A549 (cell line): ENCODE measurements around the gene ADAR. TPM values are rescaled to one million over a fixed set of nuclear protein-coding genes. Genes with fewer than 3 reads are reported as not detected.

Source experiments
- ATAC-seq, 2 experiments: fragments of 200-7000 bp in 1 of 2; fragments of >200 bp in 1 of 2; cut with Nextera tagmentation in 1 of 2; cut with Tn5 transposase in 1 of 2; 3 replicates each; pipeline versions ENCODE4 v1.8.0 to v1.9.1; 2018 to 2020; ENCODE audit warnings: mild to moderate bottlenecking in 1 of 2, moderate library complexity in 1 of 2
- CTCF ChIA-PET: fragments of 300-600 bp; sonication (Branson Sonifier 250); formaldehyde crosslinking; extraction: SDS; loops from one replicate; lab custom pipeline; 2021; ENCODE audit warnings: antibody characterized with exemption, inconsistent platforms; lab: Yijun Ruan, JAX
- POLR2A ChIA-PET: fragments of 350-600 bp; formaldehyde crosslinking; extraction: SDS; loops from one replicate; lab custom pipeline; 2021; ENCODE audit warnings: antibody characterized with exemption, inconsistent platforms; lab: Yijun Ruan, JAX
- DNase-seq, 2 experiments: peaks; one replicate each; pipeline versions ENCODE4 v3.0.0 to v3.0.0-alpha.2; 2011 to 2016; ENCODE audit warnings: low read depth in 1 of 2, low spot score in 1 of 2
- FAIRE-seq: peaks from 2 replicates; lab custom pipeline; 2011; peaks lifted over from hg19 to GRCh38; lab: Jason Lieb, UNC
- H3K27ac ChIP-seq, 2 experiments: fragments of >200 bp; sonication (Bioruptor Twin); formaldehyde crosslinking; 3 replicates each; pipeline ENCODE4 v1.5.1; 2016 to 2017
- H3K4me1 ChIP-seq: fragments of >200 bp; sonication (Bioruptor Twin); formaldehyde crosslinking; 3 replicates; pipeline ENCODE4 v1.6.1; 2016
- H3K4me2 ChIP-seq: fragments of >200 bp; sonication (Bioruptor Twin); formaldehyde crosslinking; 3 replicates; pipeline ENCODE4 v1.6.1; 2016
- H3K4me3 ChIP-seq: fragments of >200 bp; sonication (Bioruptor Twin); formaldehyde crosslinking; 3 replicates; pipeline ENCODE4 v1.5.1; 2016
- H3K9me3 ChIP-seq: fragments of >200 bp; sonication (Bioruptor Twin); formaldehyde crosslinking; 3 replicates; pipeline ENCODE4 v1.6.1; 2016
- BHLHE40 ChIP-seq: IDR thresholded peaks from 2 replicates; pipeline ENCODE4 v1.6.1; 2012; ENCODE audit warnings: low read depth, low read length, inconsistent platforms
- CBX2 ChIP-seq: fragments of 200-600 bp; sonication (generic); IDR thresholded peaks from 2 replicates; pipeline ENCODE4 v1.6.1; 2016; ENCODE audit warnings: low read depth, mild to moderate bottlenecking, borderline replicate concordance
- CBX8 ChIP-seq: fragments of 200-600 bp; sonication (generic); IDR thresholded peaks from 2 replicates; pipeline ENCODE4 v1.6.1; 2016
- CEBPB ChIP-seq, 2 experiments: fragments of >200 bp in 1 of 2; sonication (Bioruptor Twin) in 1 of 2; formaldehyde crosslinking in 1 of 2; IDR thresholded peaks; 2 replicates each; pipeline ENCODE4 v1.6.1; 2012 to 2016
- EHMT2 ChIP-seq: fragments of 200-600 bp; sonication (generic); IDR thresholded peaks from 2 replicates; pipeline ENCODE4 v1.6.1; 2016; ENCODE audit warnings: antibody characterized with exemption, low read depth, mild to moderate bottlenecking, moderate library complexity
- FOSL2 ChIP-seq, 2 experiments: fragments of 450-650 bp in 1 of 2; fragments of >200 bp in 1 of 2; sonication (Bioruptor Twin) in 1 of 2; formaldehyde crosslinking; IDR thresholded peaks; 2 replicates each; pipeline versions ENCODE4 v1.5.0 to v1.6.1; 2016 to 2020; ENCODE audit warnings: mild to moderate bottlenecking in 1 of 2, moderate library complexity in 1 of 2
- HDAC2 ChIP-seq: fragments of 200-600 bp; sonication (generic); IDR thresholded peaks from 2 replicates; pipeline ENCODE4 v1.6.1; 2016
- HOXA7 ChIP-seq: fragments of 250-450 bp; sonication (Bioruptor Pico); IDR thresholded peaks from 2 replicates; pipeline ENCODE4 v1.5.0; 2020; ENCODE audit warnings: mild to moderate bottlenecking, moderate library complexity
- HOXB13 ChIP-seq: fragments of 250-450 bp; sonication (Bioruptor Pico); IDR thresholded peaks from 2 replicates; pipeline ENCODE4 v1.5.0; 2020; ENCODE audit warnings: low read depth, mild to moderate bottlenecking, moderate library complexity
- JUN ChIP-seq, 2 experiments: fragments of >200 bp; sonication (Bioruptor Twin); formaldehyde crosslinking; IDR thresholded peaks; 2 replicates in 1 of 2; 3 replicates in 1 of 2; pipeline ENCODE4 v1.6.1; 2016 to 2017
- JUNB ChIP-seq: fragments of >200 bp; sonication (Bioruptor Twin); formaldehyde crosslinking; IDR thresholded peaks from 2 replicates; pipeline ENCODE4 v1.6.1; 2016
- MAFK ChIP-seq: fragments of 450-650 bp; IDR thresholded peaks from 2 replicates; pipeline ENCODE4 v1.6.1; 2014; ENCODE audit not compliant: partially characterized antibody
- MAZ ChIP-seq: fragments of 150-350 bp; IDR thresholded peaks from 2 replicates; pipeline ENCODE4 v1.6.1; 2014; ENCODE audit warnings: antibody characterized with exemption, low read depth, low read length, borderline replicate concordance
- MYC ChIP-seq: IDR thresholded peaks from 2 replicates; pipeline ENCODE4 v1.6.1; 2012; ENCODE audit warnings: mild to moderate bottlenecking, inconsistent platforms, low read length, improper control_type of control experiment, borderline replicate concordance
- PHF8 ChIP-seq: fragments of 200-600 bp; sonication (generic); IDR thresholded peaks from 2 replicates; pipeline ENCODE4 v1.6.1; 2016; ENCODE audit warnings: low read depth, mild to moderate bottlenecking, antibody characterized with exemption, moderate library complexity, borderline replicate concordance
- POLR2AphosphoS2 ChIP-seq: conservative IDR thresholded peaks from 2 replicates; pipeline ENCODE4 v1.6.1; 2012; ENCODE audit warnings: low read length, improper control_type of control experiment, inconsistent platforms
- RAD21 ChIP-seq, 2 experiments: fragments of >200 bp in 1 of 2; sonication (Bioruptor Twin) in 1 of 2; formaldehyde crosslinking in 1 of 2; IDR thresholded peaks in 1 of 2; conservative IDR thresholded peaks in 1 of 2; 2 replicates in 1 of 2; 3 replicates in 1 of 2; pipeline ENCODE4 v1.6.1; 2012 to 2018; ENCODE audit warnings: inconsistent platforms in 1 of 2
- RFX5 ChIP-seq: fragments of 450-650 bp; IDR thresholded peaks from 2 replicates; pipeline ENCODE4 v1.7.1; 2014; ENCODE audit warnings: antibody characterized with exemption, mild to moderate bottlenecking, moderate library complexity
- SMC3 ChIP-seq: fragments of >200 bp; sonication (Bioruptor Twin); formaldehyde crosslinking; IDR thresholded peaks from 3 replicates; pipeline ENCODE4 v1.6.1; 2018; ENCODE audit warnings: inconsistent platforms
- TFCP2L1 ChIP-seq: fragments of 250-450 bp; sonication (Bioruptor Pico); IDR thresholded peaks from 2 replicates; pipeline ENCODE4 v1.5.0; 2021; ENCODE audit warnings: mild to moderate bottlenecking
- TP53 ChIP-seq: fragments of 250-450 bp; sonication (Bioruptor Pico); IDR thresholded peaks from 2 replicates; pipeline ENCODE4 v1.5.0; 2021; ENCODE audit warnings: mild to moderate bottlenecking, moderate library complexity
- ZC3H11A ChIP-seq: fragments of 450-650 bp; IDR thresholded peaks from 2 replicates; pipeline ENCODE4 v1.6.1; 2014; ENCODE audit warnings: antibody characterized with exemption, mild to moderate bottlenecking
- ZSCAN20 ChIP-seq: fragments of 250-450 bp; sonication (Bioruptor Pico); IDR thresholded peaks from 2 replicates; pipeline ENCODE4 v1.8.0; 2022; ENCODE audit warnings: mild to moderate bottlenecking, moderate library complexity
- WGBS: methylation state at CpG from one replicate; pipeline ENCODE4 v1.1.6; 2017; ENCODE audit errors: missing lambda C conversion rate; 5-methylcytosine and 5-hydroxymethylcytosine counted together
- polyA plus RNA-seq, 4 experiments: library from polyadenylated mRNA; depleted of rRNA in 3 of 4; stranded (reverse); fragments of >200 nt; fragmentation: RNase III in 1 of 4; extraction: RNeasy Plus Mini Kit Qiagen cat#74134 plus additional on column Dnase treatment in 1 of 4; gene quantifications; 2 replicates in 3 of 4; 3 replicates in 1 of 4; pipeline ENCODE4 v1.2.3, GENCODE V29; 2011 to 2017
- TF ChIP-seq, protein P1 (sequence below): fragments of 450-650 bp; IDR thresholded peaks from 2 replicates; pipeline ENCODE4 v1.6.1; 2014; ENCODE audit warnings: antibody characterized with exemption
- TF ChIP-seq, protein P2 (sequence below): fragments of 250-450 bp; sonication (Bioruptor Pico); IDR thresholded peaks from 2 replicates; pipeline ENCODE4 v1.5.0; 2021; ENCODE audit warnings: mild to moderate bottlenecking, moderate library complexity, borderline replicate concordance
- TF ChIP-seq, protein P3 (sequence below): fragments of >200 bp; sonication (Bioruptor Twin); formaldehyde crosslinking; IDR thresholded peaks from 3 replicates; pipeline ENCODE4 v1.5.1; 2016
- TF ChIP-seq, protein P4 (sequence below): IDR thresholded peaks from 2 replicates; pipeline ENCODE4 v1.6.1; 2012

ADAR gene
- polyA plus RNA-seq, 2 of the 4 experiments (the other 2 are of a cell fraction): 71.7 to 170 TPM

DNA sequence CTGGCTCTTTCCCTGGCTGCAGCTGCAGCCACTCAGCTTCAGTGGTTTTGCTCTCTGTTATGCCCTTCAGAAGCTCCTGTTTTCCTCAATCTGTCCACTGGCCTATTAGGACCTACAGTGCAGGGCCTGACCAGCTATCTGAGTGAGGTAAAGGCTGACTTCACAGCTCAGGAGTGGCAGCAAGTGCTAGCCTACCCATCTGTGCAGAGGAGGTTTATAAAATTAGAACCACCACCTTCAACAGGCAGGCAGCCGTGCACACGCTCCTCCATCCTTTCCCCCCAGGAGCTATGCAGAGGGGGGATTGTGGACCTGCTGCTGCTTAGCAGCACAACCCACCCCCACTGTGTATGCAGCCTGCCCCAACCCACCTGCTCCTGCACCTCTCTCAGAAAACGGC is 8.3 kb downstream of the ADAR start:
- DNase-seq (no peak), ATAC-seq (no peak), FAIRE-seq (no peak)
- WGBS: 88% methylated on average over 3 of the region's 3 CpGs
- H3K4me1 ChIP-seq: no peaks in the 10 kb centered on the region
- ChIA-PET POLR2A (no interaction called here), CTCF (interaction anchor here (1.4 to 2.2 kb wide), 3 partner anchors 12 to 40 kb away, joined by 3 to 8 read pairs (median 4); no protein-coding TSS in a partner anchor)
- TF ChIP-seq POLR2AphosphoS2 (no peak), FOSL2 (IDR thresholded peaks at IDR 0.05) (no peak), FOSL2 (CRISPR knock-in tag; IDR thresholded peaks at IDR 0.05) (no peak), TP53 (no peak), RAD21 (conservative IDR thresholded peaks at IDR 0.05 in 1 of 2, IDR thresholded peaks at IDR 0.05 in 1 of 2) (no peak), HOXB13 (no peak), ZC3H11A (no peak), HDAC2 (no peak), RFX5 (no peak)
- TF ChIP-seq, protein P1, sequence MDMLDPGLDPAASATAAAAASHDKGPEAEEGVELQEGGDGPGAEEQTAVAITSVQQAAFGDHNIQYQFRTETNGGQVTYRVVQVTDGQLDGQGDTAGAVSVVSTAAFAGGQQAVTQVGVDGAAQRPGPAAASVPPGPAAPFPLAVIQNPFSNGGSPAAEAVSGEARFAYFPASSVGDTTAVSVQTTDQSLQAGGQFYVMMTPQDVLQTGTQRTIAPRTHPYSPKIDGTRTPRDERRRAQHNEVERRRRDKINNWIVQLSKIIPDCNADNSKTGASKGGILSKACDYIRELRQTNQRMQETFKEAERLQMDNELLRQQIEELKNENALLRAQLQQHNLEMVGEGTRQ: no peak
- no peaks in the 10 kb centered on the region for H3K9me3 ChIP-seq
- no peak overlapping the region for H3K4me2 ChIP-seq
- no peak overlapping the region for H3K4me3 ChIP-seq
- no peak overlapping the region for H3K27ac ChIP-seq

DNA sequence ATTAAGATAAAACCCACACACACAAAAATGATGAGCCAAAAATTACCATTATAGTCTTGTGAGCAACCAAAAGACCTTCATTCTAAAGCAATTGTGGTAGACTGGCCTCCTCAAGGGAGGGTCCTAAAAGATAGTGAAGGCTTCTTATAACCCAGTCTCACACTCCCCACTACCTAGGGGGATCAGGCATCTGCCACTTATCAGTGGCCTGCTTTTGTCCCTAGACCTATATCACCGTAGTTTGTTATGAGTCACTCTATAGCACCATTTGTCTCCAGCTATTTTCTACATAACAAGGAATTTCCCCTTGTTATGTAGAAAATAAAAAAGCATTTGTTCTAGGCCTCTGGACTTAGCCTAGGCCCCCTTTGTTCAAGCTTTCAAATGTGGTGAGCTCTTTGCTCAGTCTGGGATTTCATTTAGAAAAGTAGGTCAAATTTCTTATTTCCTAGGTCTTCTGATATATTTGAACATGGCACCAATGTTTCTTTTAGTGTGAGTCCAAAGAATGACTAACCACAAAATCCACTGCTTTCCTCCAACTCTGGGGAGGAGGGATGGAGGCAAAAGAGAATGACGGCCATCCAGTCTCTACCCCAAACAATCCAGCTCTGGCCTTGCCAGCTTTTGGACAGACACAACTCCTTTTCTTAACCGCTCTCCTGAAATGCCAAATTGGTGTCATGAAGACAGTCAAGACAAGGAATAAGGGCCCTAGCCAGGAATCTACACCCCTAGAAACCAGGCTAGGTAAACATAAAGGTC is 8.9 kb downstream of the ADAR start:
- ATAC-seq (no peak), FAIRE-seq (no peak), DNase-seq (no peak)
- no peaks in the 10 kb centered on the region for H3K9me3 ChIP-seq
- 85% methylated on average over 3 of the region's 3 CpGs for WGBS
- ChIA-PET CTCF (interaction anchor here (1.0 to 2.2 kb wide), 4 partner anchors 11 to 39 kb away, joined by 3 to 8 read pairs (median 4); no protein-coding TSS in a partner anchor), POLR2A (no interaction called here)
- H3K27ac ChIP-seq: no peak overlapping the region
- no peak overlapping the region for H3K4me3 ChIP-seq
- TF ChIP-seq JUN (IDR thresholded peaks at IDR 0.05) (no peak), SMC3 (no peak)
- no peak overlapping the region for H3K4me2 ChIP-seq
- H3K4me1 ChIP-seq: no peaks in the 10 kb centered on the region

DNA sequence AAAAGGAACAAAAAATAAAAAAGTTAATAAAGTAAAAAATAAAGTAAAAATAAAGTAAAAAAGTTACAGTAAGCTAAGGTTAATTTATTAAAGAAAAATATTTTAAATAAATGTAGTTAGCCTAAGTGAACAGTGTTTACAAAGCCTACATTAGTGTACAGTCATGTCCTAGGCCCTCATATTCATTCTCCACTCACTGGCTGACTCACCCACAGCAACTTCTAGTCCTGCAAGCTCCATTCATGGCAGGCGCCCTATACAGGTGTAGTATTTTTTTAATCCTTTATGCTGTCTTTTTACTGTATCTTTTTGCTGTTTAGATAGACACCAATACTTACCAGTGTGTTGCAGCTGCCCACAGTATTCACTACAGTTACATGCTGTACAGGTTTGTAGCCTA is 12.4 kb downstream of the ADAR start:
- H3K9me3 ChIP-seq: no peaks in the 10 kb centered on the region
- no peak overlapping the region for H3K27ac ChIP-seq
- ChIA-PET CTCF (interaction anchor here (0.8 to 1.5 kb wide), 2 partner anchors 18 to 61 kb away, joined by 4 to 5 read pairs; no protein-coding TSS in a partner anchor), POLR2A (interaction anchor here (0.5 to 1.6 kb wide), 2 partner anchors 36 to 378 kb away, joined by 3 to 6 read pairs; no protein-coding TSS in a partner anchor)
- DNase-seq (no peak), ATAC-seq (no peak; a peak in 1 of 6 replicates), FAIRE-seq (no peak)
- TF ChIP-seq MYC (no peak), MAZ (no peak), CBX8 (no peak), PHF8 (no peak), HDAC2 (no peak), ZSCAN20 (CRISPR knock-in tag) (no peak), TP53 (no peak), MAFK (no peak), CBX2 (no peak), HOXA7 (CRISPR knock-in tag) (no peak), ZC3H11A (no peak), JUNB (no peak), SMC3 (no peak), EHMT2 (no peak), TFCP2L1 (no peak), CEBPB (IDR thresholded peaks at IDR 0.05) (no peak), BHLHE40 (no peak)
- TF ChIP-seq, protein P2, sequence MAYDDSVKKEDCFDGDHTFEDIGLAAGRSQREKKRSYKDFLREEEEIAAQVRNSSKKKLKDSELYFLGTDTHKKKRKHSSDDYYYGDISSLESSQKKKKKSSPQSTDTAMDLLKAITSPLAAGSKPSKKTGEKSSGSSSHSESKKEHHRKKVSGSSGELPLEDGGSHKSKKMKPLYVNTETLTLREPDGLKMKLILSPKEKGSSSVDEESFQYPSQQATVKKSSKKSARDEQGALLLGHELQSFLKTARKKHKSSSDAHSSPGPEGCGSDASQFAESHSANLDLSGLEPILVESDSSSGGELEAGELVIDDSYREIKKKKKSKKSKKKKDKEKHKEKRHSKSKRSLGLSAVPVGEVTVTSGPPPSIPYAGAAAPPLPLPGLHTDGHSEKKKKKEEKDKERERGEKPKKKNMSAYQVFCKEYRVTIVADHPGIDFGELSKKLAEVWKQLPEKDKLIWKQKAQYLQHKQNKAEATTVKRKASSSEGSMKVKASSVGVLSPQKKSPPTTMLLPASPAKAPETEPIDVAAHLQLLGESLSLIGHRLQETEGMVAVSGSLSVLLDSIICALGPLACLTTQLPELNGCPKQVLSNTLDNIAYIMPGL (CRISPR knock-in tag): no peak
- TF ChIP-seq, protein P3, sequence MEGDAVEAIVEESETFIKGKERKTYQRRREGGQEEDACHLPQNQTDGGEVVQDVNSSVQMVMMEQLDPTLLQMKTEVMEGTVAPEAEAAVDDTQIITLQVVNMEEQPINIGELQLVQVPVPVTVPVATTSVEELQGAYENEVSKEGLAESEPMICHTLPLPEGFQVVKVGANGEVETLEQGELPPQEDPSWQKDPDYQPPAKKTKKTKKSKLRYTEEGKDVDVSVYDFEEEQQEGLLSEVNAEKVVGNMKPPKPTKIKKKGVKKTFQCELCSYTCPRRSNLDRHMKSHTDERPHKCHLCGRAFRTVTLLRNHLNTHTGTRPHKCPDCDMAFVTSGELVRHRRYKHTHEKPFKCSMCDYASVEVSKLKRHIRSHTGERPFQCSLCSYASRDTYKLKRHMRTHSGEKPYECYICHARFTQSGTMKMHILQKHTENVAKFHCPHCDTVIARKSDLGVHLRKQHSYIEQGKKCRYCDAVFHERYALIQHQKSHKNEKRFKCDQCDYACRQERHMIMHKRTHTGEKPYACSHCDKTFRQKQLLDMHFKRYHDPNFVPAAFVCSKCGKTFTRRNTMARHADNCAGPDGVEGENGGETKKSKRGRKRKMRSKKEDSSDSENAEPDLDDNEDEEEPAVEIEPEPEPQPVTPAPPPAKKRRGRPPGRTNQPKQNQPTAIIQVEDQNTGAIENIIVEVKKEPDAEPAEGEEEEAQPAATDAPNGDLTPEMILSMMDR: no peak
- TF ChIP-seq, protein P4, sequence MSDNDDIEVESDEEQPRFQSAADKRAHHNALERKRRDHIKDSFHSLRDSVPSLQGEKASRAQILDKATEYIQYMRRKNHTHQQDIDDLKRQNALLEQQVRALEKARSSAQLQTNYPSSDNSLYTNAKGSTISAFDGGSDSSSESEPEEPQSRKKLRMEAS: no peak
- H3K4me2 ChIP-seq: no peak overlapping the region
- no peaks in the 10 kb centered on the region for H3K4me1 ChIP-seq
- no peak overlapping the region for H3K4me3 ChIP-seq
- WGBS: 89% methylated on average over 1 of the region's 1 CpG
